Glutamatergic neuron (in vitro differentiated cells): ENCODE results near the gene CFAP97. TPM values are rescaled to one million over a fixed set of nuclear protein-coding genes. Genes with fewer than 3 reads are reported as not detected.

ENCODE experiments used
- DNase-seq: peaks from one replicate; pipeline ENCODE4 v3.0.0; 2022
- H3K27ac Mint-ChIP-seq: one replicate; pipeline ENCODE4 v1.8.0; 2020; ENCODE audit warnings: mild to moderate bottlenecking, mixed read lengths, inconsistent platforms; ENCODE audit not compliant: unreplicated experiment
- H3K27me3 Mint-ChIP-seq: one replicate; pipeline ENCODE4 v1.8.0; 2020; ENCODE audit warnings: mild to moderate bottlenecking, moderate library complexity, mixed read lengths, inconsistent platforms; ENCODE audit not compliant: unreplicated experiment
- H3K36me3 Mint-ChIP-seq: one replicate; pipeline ENCODE4 v1.8.0; 2020; ENCODE audit warnings: mild to moderate bottlenecking, mixed read lengths, inconsistent platforms; ENCODE audit not compliant: unreplicated experiment
- H3K4me1 Mint-ChIP-seq: one replicate; pipeline ENCODE4 v1.8.0; 2020; ENCODE audit warnings: mild to moderate bottlenecking, low read depth, mixed read lengths, inconsistent platforms; ENCODE audit not compliant: unreplicated experiment
- H3K4me3 Mint-ChIP-seq: one replicate; pipeline ENCODE4 v1.8.0; 2020; ENCODE audit warnings: mild to moderate bottlenecking, mixed read lengths, inconsistent platforms; ENCODE audit not compliant: unreplicated experiment
- H3K9me3 Mint-ChIP-seq: one replicate; pipeline ENCODE4 v1.8.0; 2020; ENCODE audit warnings: mild to moderate bottlenecking, moderate library complexity, mixed read lengths, inconsistent platforms; ENCODE audit not compliant: unreplicated experiment
- CTCF ChIP-seq: fragments of 200-600 bp; sonication (generic); IDR thresholded peaks from one replicate; pipeline ENCODE4 v1.5.0; 2021; ENCODE audit not compliant: partially characterized antibody, unreplicated experiment
- total RNA-seq: library from RNA; stranded (reverse); fragmentation: NEBNext Ultra II Directional; extraction: Animal tissue kit (Norgen Biotek cat#: 25700); gene quantifications from one replicate; pipeline ENCODE4 v1.2.1, GENCODE V29; 2021; ENCODE audit not compliant: unreplicated experiment

Gene CFAP97
- total RNA-seq, 1 donor from 2014 or later: 28.4 TPM

GRCh38 chr4:185141777-185142176, 62.0 kb downstream of the CFAP97 start:
- H3K27ac Mint-ChIP-seq: no peak overlapping the region
- no peak for TF ChIP-seq CTCF
- H3K27me3 Mint-ChIP-seq: peaks cover 6% of the 10 kb centered on the region
- H3K9me3 Mint-ChIP-seq: peaks cover 5% of the 10 kb centered on the region
- H3K4me1 Mint-ChIP-seq: peaks cover 23% of the 10 kb centered on the region
- H3K4me3 Mint-ChIP-seq: peak overlapping the region; percentile 35
- no peak for DNase-seq
- H3K36me3 Mint-ChIP-seq: peaks cover 5% of the 10 kb centered on the region

DNA sequence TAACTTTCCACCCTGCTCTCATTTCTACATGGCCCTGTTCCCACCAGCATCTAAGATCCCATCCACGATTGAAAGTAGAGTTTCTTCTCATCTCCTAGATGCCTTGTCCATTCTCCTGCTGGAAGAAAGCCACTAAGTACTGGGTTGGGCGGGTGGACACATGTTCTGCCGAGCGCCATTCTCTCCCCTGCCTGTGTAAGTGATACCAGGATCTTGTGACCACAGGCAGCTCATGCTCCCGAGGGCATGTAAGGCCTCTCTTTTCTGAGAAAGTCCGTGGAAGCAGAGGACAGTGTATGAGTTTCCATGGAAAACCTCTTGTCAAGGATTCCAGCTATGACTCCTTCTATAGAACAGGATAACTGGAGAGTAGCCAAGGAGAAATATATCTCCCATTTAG, 64.1 kb downstream of the CFAP97 start:
- DNase-seq: no peak
- H3K36me3 Mint-ChIP-seq: no peaks in the 10 kb centered on the region
- H3K4me1 Mint-ChIP-seq: peaks cover 21% of the 10 kb centered on the region
- no peak for TF ChIP-seq CTCF
- peaks cover 5% of the 10 kb centered on the region for H3K9me3 Mint-ChIP-seq
- H3K27ac Mint-ChIP-seq: no peak overlapping the region
- peaks cover 8% of the 10 kb centered on the region for H3K27me3 Mint-ChIP-seq
- no peak overlapping the region for H3K4me3 Mint-ChIP-seq

DNA sequence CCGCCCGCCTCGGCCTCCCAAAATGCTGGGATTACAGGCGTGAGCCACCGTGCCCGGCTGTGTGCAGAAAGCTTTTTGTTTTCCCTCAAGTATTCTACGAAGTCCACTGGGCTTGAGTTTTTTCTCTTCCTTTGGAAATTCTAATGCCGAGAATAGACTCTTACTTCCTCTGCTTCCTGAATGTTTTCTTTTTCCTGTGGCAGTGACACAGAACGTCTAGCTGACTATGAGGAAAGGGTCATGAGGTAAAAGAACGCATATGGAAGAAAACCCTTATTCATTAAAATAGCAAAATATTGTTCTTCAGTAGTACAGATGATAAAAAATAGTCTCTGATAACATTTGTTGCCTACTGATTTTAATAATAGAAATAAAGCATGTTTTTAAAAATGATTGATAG, 65.6 kb downstream of the CFAP97 start:
- no peak overlapping the region for H3K27ac Mint-ChIP-seq
- TF ChIP-seq CTCF: no peak
- no peaks in the 10 kb centered on the region for H3K36me3 Mint-ChIP-seq
- H3K4me3 Mint-ChIP-seq: no peak overlapping the region
- H3K4me1 Mint-ChIP-seq: peaks cover 15% of the 10 kb centered on the region
- peaks cover 3% of the 10 kb centered on the region for H3K9me3 Mint-ChIP-seq
- DNase-seq: no peak
- peaks cover 5% of the 10 kb centered on the region for H3K27me3 Mint-ChIP-seq

DNA sequence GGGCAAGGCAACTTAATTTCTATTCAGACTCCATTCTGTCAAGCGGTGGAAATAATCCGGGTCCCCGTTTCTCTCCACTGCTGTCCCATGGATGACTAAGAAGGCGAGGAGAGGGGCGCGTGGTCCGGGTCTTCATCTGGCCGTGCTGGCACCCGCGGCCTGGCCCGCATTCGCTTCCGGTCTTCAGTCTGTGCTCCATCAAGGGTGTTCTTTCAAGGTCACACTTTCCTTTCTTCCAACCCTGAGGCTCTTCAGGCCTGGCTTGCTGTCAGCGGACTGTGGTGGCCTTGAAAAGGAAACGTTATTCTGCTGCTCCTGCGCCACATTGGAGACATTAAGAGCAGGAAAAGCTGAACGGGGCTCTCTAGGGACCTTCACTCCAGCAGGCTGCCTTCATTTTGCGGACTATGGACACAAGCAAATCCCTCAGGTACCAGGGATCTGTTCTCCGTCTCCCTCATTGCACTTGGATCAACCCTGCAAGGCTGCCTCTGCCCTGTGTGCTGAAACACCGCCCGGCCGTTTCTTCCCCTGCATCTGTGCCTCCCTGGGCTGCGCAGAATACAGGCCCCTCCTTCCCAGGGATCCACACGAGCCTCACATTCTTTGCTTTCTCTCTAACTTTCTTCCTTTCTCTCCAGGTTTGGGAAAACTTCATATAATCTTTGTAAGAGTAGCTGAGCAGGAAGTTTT, 66.4 kb downstream of the CFAP97 start:
- DNase-seq: no peak
- Mint-ChIP-seq H3K27ac (peak overlapping the region; percentile 49), H3K9me3 (peaks cover under 1% of the 10 kb centered on the region), H3K36me3 (no peaks in the 10 kb centered on the region), H3K27me3 (peaks cover 5% of the 10 kb centered on the region), H3K4me3 (peak overlapping the region; percentile 16), H3K4me1 (peaks cover 12% of the 10 kb centered on the region)
- TF ChIP-seq CTCF: no peak

GRCh38 chr4:185134307-185134869, 69.4 kb downstream of the CFAP97 start:
- H3K27me3 Mint-ChIP-seq: peaks cover 5% of the 10 kb centered on the region
- peaks cover 13% of the 10 kb centered on the region for H3K4me1 Mint-ChIP-seq
- no peak overlapping the region for H3K27ac Mint-ChIP-seq
- H3K36me3 Mint-ChIP-seq: no peaks in the 10 kb centered on the region
- TF ChIP-seq CTCF: peak; percentile 93
- no peak overlapping the region for H3K4me3 Mint-ChIP-seq
- H3K9me3 Mint-ChIP-seq: peaks cover 2% of the 10 kb centered on the region
- DNase-seq: no peak
